GM12872 (cell line): ENCODE results near the gene ANP32D.

Experiments
- TF ChIP-seq, protein P1 (sequence below): IDR thresholded peaks from 3 replicates; pipeline ENCODE4 v1.5.1; 2011; ENCODE audit warnings: low read depth, mild to moderate bottlenecking, low read length, moderate library complexity; ENCODE audit not compliant: insufficient read depth

The ANP32D gene

DNA sequence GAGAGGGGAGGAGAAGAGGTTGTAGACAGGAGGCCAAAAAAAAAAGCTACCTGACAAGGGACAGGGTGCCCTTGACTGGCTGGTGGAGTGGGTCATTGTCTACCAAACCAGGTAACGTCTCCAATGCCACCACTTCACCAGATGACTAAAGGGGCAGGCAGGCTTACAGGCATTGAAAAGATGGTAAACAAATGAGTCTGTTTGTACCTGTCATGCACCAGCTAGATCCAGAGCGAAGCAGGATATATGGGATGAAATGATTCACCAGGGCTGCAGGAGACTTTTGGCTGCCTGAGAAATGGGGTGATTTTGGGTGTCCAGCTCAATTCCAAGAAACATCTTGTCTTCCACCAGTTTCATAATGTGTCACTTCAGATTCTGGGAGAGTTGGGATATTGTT is 13.9 kb downstream of the ANP32D start:
- TF ChIP-seq, protein P1, sequence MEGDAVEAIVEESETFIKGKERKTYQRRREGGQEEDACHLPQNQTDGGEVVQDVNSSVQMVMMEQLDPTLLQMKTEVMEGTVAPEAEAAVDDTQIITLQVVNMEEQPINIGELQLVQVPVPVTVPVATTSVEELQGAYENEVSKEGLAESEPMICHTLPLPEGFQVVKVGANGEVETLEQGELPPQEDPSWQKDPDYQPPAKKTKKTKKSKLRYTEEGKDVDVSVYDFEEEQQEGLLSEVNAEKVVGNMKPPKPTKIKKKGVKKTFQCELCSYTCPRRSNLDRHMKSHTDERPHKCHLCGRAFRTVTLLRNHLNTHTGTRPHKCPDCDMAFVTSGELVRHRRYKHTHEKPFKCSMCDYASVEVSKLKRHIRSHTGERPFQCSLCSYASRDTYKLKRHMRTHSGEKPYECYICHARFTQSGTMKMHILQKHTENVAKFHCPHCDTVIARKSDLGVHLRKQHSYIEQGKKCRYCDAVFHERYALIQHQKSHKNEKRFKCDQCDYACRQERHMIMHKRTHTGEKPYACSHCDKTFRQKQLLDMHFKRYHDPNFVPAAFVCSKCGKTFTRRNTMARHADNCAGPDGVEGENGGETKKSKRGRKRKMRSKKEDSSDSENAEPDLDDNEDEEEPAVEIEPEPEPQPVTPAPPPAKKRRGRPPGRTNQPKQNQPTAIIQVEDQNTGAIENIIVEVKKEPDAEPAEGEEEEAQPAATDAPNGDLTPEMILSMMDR = no peak

DNA sequence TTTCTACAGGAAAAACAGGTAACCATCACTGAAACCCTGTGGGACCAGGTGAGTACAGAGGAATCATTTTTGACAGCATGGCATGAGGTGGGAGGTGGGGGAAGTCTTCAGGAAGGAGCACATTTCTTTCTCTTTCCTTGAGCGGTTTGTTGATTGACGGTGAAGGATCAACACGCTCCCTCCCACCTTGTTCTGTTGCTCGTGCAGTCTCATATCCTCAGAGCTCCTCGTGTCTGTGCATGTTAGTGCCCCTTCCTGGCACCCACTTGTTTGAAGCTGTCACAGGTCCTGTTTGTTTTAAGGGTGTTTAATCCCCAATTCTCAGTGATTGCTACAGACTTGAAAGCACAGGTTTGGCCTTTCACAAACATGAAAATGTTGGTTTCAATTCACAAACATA is 14.3 kb downstream of the ANP32D start:
- TF ChIP-seq, protein P1 = no peak

DNA sequence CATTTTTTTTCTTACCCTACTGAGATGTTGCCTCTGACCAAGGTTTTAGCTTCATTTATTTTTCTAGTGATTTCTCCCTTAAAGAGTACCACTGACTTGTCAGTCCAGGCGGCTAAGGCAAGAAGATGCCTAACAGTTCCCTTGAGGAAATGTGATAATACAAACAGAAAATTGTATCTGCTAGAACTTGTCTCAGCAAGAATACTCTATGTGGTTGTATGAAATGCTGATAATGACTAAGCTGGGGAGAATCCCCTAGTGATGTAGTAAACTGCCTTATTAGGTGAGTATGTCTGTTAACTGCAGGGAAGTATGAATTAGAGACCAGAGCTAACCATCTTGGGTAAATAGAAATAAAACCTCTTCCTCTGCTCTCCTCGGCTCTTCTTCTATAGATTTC is 16.7 kb downstream of the ANP32D start:
- TF ChIP-seq, protein P1 = no peak

DNA sequence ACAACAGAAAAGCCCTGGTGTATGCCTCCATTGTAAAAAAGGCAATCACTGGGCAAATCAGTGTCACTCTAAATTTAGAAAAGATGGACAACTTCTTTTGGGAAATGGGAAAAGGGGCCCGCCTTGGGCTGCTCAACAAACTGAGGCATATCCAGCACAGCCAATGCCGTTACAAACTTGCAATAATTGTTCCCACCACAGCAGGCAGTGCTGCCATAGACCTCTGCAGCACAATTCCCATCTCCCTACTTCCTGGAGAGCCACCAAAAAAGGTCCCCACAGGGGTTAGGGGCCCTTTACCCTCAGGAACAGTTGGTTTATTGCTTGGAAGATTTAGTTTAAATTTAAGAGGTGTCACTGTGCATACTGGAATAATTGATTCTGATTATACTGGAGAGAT is 36.6 kb downstream of the ANP32D start:
- TF ChIP-seq, protein P1 = no peak

DNA sequence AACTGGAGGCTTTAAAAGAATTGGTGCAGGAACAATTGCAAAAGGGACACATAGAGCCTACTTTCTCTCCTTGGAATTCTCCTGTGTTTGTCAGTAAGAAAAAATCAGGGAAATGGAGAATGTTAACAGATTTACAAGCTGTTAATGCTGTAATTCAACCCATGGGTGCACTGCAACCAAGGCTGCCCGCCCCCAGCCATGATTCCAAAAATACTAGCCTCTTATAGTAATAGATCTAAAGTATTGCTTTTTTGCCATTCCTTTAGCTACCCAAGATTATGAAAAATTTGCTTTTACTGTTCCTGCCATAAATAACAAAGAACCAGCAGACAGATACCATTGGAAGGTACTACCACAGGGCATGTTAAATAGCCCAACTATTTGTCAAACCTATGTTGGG is 37.8 kb downstream of the ANP32D start:
- TF ChIP-seq, protein P1 = no peak

DNA sequence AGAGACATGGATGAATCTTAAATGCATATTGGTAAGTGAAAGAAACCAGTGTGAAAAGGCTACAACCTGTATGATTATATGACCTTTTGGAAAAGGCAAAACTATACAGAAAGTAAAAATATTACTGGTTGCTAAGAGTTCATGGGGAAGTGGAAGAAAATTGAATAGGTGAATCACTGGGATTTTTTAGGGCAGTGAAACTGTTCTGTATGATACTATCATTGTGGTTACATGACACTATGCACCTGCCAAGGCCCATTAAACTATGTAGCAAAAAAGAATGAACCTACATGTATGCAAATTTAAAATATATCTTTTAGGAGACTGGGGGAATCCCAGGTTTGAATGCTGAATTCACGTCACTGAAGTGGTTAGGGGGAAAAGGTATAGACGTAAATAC is 40.5 kb downstream of the ANP32D start:
- TF ChIP-seq, protein P1 = no peak

DNA sequence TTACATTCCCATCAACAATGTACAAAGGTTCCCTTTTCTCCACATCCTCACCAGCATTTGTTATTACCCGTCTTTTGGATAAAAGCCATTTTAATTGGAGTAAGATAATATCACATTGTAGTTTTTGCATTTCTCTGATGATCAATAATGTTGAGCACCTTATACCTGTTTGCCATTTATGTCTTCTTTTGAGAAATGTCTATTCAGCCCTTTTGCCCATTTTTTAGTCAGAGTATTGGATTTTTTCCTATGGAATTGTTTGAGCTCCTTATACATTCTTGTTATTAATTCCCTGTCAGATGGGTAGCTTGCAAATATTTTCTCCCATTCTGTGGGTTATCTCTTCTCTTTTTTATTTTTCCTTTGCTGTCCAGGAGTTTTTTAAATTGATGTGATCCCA is 42.4 kb downstream of the ANP32D start:
- TF ChIP-seq, protein P1 = no peak
